Stimulated activated memory B cell treated with anti-CD40 and anti-IgM and Interleukin-4, amounts not matched to agents 10 μg/mL and 1 μg/mL and 100 μg/mL, for 72 hours (primary cell): ENCODE measurements around the gene UNC45A.
"Not testable (repeated sequence)": the region's sequence is repeated elsewhere in the genome, so short reads cannot be mapped to it uniquely, and the experiment has no call there.

Source experiments
- ATAC-seq: fragments of 150-1000 bp; cut with Tn5 transposase; 2 replicates; pipeline ENCODE4 v1.10.0; 2021
- H3K27ac Mint-ChIP-seq: one replicate; pipeline ENCODE4 v1.8.0; 2022; ENCODE audit warnings: mild to moderate bottlenecking, mixed read lengths
- H3K27me3 Mint-ChIP-seq: one replicate; pipeline ENCODE4 v1.8.0; 2022; ENCODE audit warnings: mixed read lengths
- H3K36me3 Mint-ChIP-seq: one replicate; pipeline ENCODE4 v1.8.0; 2022; ENCODE audit warnings: mixed read lengths
- H3K4me1 Mint-ChIP-seq: one replicate; pipeline ENCODE4 v1.8.0; 2022; ENCODE audit warnings: mixed read lengths
- H3K4me3 Mint-ChIP-seq: one replicate; pipeline ENCODE4 v1.8.0; 2022; ENCODE audit warnings: mild to moderate bottlenecking, moderate library complexity, mixed read lengths
- H3K9me3 Mint-ChIP-seq: one replicate; pipeline ENCODE4 v1.8.0; 2022; ENCODE audit warnings: mixed read lengths

The UNC45A gene

GRCh38 chr15:90934949-90935751 is at the start of gene UNC45A:
TSS of gene UNC45A (plus strand) at chr15:90935285. CDS start at chr15:90935325, 40 bp downstream.
- peak; percentile 90 for ATAC-seq
- Mint-ChIP-seq H3K36me3 (peaks cover 19% of the 10 kb centered on the region), H3K27ac (peak within 1 kb of the TSS; percentile 68), H3K4me3 (peak within 1 kb of the TSS; percentile 82), H3K9me3 (no peaks in the 10 kb centered on the region), H3K27me3 (no peaks in the 10 kb centered on the region), H3K4me1 (peaks cover 48% of the 10 kb centered on the region)

GRCh38 chr15:90885432-90886290 is 49.4 kb upstream of the UNC45A start:
- peak; percentile 77 for ATAC-seq
- Mint-ChIP-seq H3K36me3 (peaks cover 12% of the 10 kb centered on the region), H3K4me3 (peak overlapping the region; percentile 72), H3K9me3 (no peaks in the 10 kb centered on the region), H3K27me3 (no peaks in the 10 kb centered on the region), H3K4me1 (peaks cover 30% of the 10 kb centered on the region), H3K27ac (peak overlapping the region; percentile 79)

- H3K27ac Mint-ChIP-seq = peak overlapping the region; percentile 79
- ATAC-seq = no peak
- H3K4me3 Mint-ChIP-seq = no peak overlapping the region
- peaks cover 6% of the 10 kb centered on the region for H3K36me3 Mint-ChIP-seq
- no peaks in the 10 kb centered on the region for H3K27me3 Mint-ChIP-seq
- no peaks in the 10 kb centered on the region for H3K9me3 Mint-ChIP-seq
- peaks cover 30% of the 10 kb centered on the region for H3K4me1 Mint-ChIP-seq
Measured at GRCh38 chr15:90886291-90886614, 48.8 kb upstream of the UNC45A start.

GRCh38 chr15:90887037-90887481 is 48.0 kb upstream of the UNC45A start:
- H3K27me3 Mint-ChIP-seq = no peaks in the 10 kb centered on the region
- no peak overlapping the region for H3K27ac Mint-ChIP-seq

GRCh38 chr15:90889313-90889730 is 45.8 kb upstream of the UNC45A start:
- no peaks in the 10 kb centered on the region for H3K9me3 Mint-ChIP-seq
- H3K27ac Mint-ChIP-seq = peak overlapping the region; percentile 31
- H3K4me1 Mint-ChIP-seq = peaks cover 26% of the 10 kb centered on the region
- H3K27me3 Mint-ChIP-seq = no peaks in the 10 kb centered on the region
- ATAC-seq = peak; percentile 44
- H3K36me3 Mint-ChIP-seq = no peaks in the 10 kb centered on the region
- no peak overlapping the region for H3K4me3 Mint-ChIP-seq

More at GRCh38 chr15:90887037-90887481, 48.0 kb upstream of the UNC45A start:
- no peaks in the 10 kb centered on the region for H3K9me3 Mint-ChIP-seq
- no peak for ATAC-seq
- H3K4me1 Mint-ChIP-seq = peaks cover 30% of the 10 kb centered on the region
- H3K4me3 Mint-ChIP-seq = no peak overlapping the region
- H3K36me3 Mint-ChIP-seq = no peaks in the 10 kb centered on the region

GRCh38 chr15:90889736-90890456 is 45.2 kb upstream of the UNC45A start:
- H3K4me3 Mint-ChIP-seq = no peak overlapping the region
- H3K9me3 Mint-ChIP-seq = no peaks in the 10 kb centered on the region
- no peaks in the 10 kb centered on the region for H3K27me3 Mint-ChIP-seq
- no peaks in the 10 kb centered on the region for H3K36me3 Mint-ChIP-seq
- ATAC-seq = no peak
- H3K4me1 Mint-ChIP-seq = peaks cover 22% of the 10 kb centered on the region
- H3K27ac Mint-ChIP-seq = peak overlapping the region; percentile 31

GRCh38 chr15:90890839-90891238 is 44.2 kb upstream of the UNC45A start:
- H3K4me3 Mint-ChIP-seq = no peak overlapping the region
- peaks cover 19% of the 10 kb centered on the region for H3K4me1 Mint-ChIP-seq
- no peaks in the 10 kb centered on the region for H3K27me3 Mint-ChIP-seq
- no peak for ATAC-seq
- H3K27ac Mint-ChIP-seq = no peak overlapping the region
- H3K9me3 Mint-ChIP-seq = no peaks in the 10 kb centered on the region
- H3K36me3 Mint-ChIP-seq = peaks cover 5% of the 10 kb centered on the region

- no peaks in the 10 kb centered on the region for H3K27me3 Mint-ChIP-seq
- H3K4me3 Mint-ChIP-seq = no peak overlapping the region
- H3K36me3 Mint-ChIP-seq = peaks cover 6% of the 10 kb centered on the region
- H3K4me1 Mint-ChIP-seq = peaks cover 20% of the 10 kb centered on the region
- H3K9me3 Mint-ChIP-seq = no peaks in the 10 kb centered on the region
- no peak for ATAC-seq
- H3K27ac Mint-ChIP-seq = no peak overlapping the region
Measured at GRCh38 chr15:90891346-90891949, 43.6 kb upstream of the UNC45A start.

- Mint-ChIP-seq H3K4me1 (peaks cover 26% of the 10 kb centered on the region), H3K9me3 (no peaks in the 10 kb centered on the region), H3K27me3 (no peaks in the 10 kb centered on the region), H3K4me3 (no peak overlapping the region), H3K36me3 (peaks cover 6% of the 10 kb centered on the region), H3K27ac (peak overlapping the region; percentile 42)
- ATAC-seq = no peak
Measured at GRCh38 chr15:90892023-90892422, 43.1 kb upstream of the UNC45A start.

- H3K27ac Mint-ChIP-seq = peak overlapping the region; percentile 42
- ATAC-seq = no peak
- peaks cover 32% of the 10 kb centered on the region for H3K4me1 Mint-ChIP-seq
- H3K27me3 Mint-ChIP-seq = no peaks in the 10 kb centered on the region
- peaks cover 6% of the 10 kb centered on the region for H3K36me3 Mint-ChIP-seq
- no peak overlapping the region for H3K4me3 Mint-ChIP-seq
- no peaks in the 10 kb centered on the region for H3K9me3 Mint-ChIP-seq
Measured at GRCh38 chr15:90892498-90893174, 42.4 kb upstream of the UNC45A start.

- H3K27me3 Mint-ChIP-seq = no peaks in the 10 kb centered on the region
- H3K9me3 Mint-ChIP-seq = no peaks in the 10 kb centered on the region
- ATAC-seq = no peak
- peaks cover 6% of the 10 kb centered on the region for H3K36me3 Mint-ChIP-seq
- H3K4me3 Mint-ChIP-seq = no peak overlapping the region
- H3K4me1 Mint-ChIP-seq = peaks cover 40% of the 10 kb centered on the region
- peak overlapping the region; percentile 42 for H3K27ac Mint-ChIP-seq
Measured at GRCh38 chr15:90893175-90894090, 41.7 kb upstream of the UNC45A start.

GRCh38 chr15:90895571-90896117 is 39.4 kb upstream of the UNC45A start:
- H3K4me1 Mint-ChIP-seq = peaks cover 40% of the 10 kb centered on the region
- no peaks in the 10 kb centered on the region for H3K27me3 Mint-ChIP-seq
- H3K9me3 Mint-ChIP-seq = no peaks in the 10 kb centered on the region
- H3K27ac Mint-ChIP-seq = peak overlapping the region; percentile 89
- H3K4me3 Mint-ChIP-seq = no peak overlapping the region
- peaks cover 6% of the 10 kb centered on the region for H3K36me3 Mint-ChIP-seq
- ATAC-seq = no peak

- Mint-ChIP-seq H3K27ac (peak overlapping the region; percentile 89), H3K4me3 (peak overlapping the region; percentile 58), H3K4me1 (peaks cover 53% of the 10 kb centered on the region)
- not testable (repeated sequence) for H3K27me3 Mint-ChIP-seq, H3K9me3 Mint-ChIP-seq, H3K36me3 Mint-ChIP-seq
- ATAC-seq = peak; percentile 93
Measured at GRCh38 chr15:90897131-90897655, 37.9 kb upstream of the UNC45A start.
